ENCODE results near the gene DNM3.
A peak's percentile ranks its signal among the peaks of the same experiment; 100 is the strongest.
"Not testable (repeated sequence)": the region's sequence is repeated elsewhere in the genome, so short reads cannot be mapped to it uniquely, and the experiment has no call there.

The DNM3 gene

DNA sequence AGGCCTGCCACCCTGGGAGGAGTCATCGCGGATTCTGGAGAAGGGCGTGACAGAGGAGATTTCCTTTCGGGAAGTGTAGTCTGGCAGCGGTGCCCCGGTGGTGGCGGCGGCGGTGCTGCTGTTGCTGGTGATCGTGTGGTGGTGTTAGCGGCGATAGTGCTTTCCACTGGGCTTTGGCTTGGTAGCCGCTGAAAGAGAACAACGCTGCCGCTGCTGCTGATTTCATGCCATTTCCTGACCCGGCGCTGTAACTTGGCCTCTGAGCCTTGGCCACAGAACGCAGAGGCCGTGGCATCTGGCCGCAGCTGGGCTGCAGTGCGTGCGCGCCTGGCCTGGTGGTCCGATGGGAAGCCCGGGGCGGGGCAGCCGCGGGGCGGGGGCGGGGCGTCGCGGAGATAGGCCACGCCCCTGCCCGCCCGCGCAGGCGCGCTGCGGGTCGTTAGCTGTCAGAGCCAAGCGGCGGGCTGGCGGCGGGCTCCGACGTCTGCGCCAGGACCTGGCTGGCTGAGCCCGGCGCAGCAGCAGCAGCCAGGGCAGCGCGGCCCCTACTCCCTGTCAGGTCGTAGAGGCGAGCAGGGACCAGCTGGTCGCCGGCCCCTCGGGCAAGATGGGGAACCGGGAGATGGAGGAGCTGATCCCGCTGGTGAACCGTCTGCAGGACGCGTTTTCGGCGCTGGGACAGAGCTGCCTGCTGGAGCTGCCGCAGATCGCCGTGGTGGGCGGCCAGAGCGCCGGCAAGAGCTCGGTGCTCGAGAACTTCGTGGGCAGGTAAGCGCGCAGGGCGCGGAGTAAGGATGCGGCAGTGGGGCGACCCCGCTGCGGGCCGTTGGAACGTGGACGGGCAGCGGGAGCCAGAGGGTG is at the start of gene DNM3:
Gene DNM3 (plus strand): TSS at position 449 of the 861 bp plus-strand sequence. CDS start 159 bp downstream, at position 608.
- DNase-seq = peak; percentile 88 to 96 (median 92)

DNA sequence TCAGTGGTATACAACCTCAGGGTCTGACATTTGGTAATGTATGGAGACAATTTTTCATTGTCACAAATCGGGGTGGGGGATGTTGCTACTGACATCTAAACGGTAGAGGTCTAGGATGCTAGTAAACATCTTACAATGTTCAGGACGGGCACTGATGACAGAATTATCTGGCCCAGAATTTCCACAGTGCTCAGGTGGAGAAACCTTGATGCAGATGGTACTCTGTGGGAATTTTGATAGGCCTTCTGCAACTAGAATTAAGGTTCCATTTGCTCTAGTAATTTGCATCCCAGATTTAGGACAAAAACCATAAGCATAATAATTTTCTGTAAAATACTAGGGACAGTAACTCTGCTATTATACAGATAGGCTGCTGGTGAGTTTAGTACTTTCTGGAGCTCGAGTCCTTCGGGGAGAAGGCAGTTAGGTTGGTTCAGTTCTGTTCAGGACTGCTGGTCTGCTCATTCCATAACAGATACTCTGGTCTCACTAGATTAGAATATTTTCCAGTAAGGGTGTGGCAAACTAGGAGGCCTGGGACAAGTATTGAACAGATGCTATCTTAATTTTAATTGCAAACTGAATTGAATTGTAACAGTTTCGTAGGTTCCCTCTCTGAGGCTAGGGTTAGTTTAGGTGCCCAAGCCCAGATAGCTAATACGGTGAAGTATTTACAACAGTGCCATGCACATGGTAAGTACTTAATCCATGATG is 48.5 kb upstream of the DNM3 start:
- no peak for DNase-seq

DNA sequence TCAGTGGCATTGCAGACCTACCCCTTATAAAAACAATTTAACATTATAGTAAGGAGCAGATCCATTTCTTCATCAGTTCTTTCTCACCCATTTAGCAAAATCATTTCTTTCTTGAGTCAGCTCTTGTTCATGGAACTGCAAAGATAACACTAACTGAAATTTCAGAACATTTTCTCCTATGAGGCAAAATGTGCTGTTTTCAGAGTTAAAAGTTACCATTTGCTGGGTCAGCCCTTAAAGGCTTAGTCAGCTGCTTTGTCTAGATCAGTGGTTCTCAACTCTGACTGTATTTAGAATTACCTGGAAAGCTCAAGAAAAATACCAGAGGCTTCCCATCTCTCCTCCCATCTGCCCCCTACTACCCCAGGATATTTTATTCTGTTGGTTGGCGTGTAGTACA is 47.7 kb upstream of the DNM3 start:
- DNase-seq = no peak

DNA sequence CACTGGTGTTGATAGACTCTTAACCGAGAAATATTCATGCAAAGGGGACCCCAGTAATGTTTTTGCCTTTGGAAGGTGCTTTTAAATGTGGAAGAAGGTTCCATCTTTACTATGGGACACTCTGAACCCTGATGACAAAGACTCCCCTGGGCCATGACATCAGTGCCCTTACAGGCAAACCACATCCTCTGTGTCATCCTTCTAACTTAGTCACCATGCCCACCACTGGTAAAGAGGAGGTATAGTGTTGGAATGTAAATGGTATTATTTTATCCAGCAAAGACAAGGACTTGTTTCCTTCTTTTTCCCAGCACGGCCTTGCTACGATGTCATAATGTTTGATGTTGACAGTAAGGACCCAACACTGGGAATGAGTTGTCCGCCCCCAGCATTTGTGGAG is 47.2 kb upstream of the DNM3 start:
- DNase-seq = peak; percentile 64 to 77 (median 73)

DNA sequence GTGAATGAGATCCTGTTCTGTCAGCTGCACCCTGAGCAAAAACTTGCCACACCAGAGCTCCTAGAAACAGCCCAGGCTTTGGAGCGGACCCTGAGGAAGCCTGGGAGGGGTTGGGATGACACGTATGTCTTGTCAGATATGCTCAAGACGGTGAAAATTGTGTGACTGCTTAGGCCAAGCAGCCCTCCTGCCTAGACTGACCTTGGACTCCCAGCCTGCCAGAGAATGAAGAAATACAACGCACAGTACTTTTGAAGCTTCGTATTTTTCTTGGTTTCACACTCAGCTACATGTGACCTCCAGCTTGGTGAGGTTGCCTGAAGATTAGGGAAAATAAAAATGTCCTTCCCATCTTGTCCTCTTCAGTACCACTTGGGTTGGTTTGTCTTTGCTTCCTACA is 44.7 kb upstream of the DNM3 start:
- DNase-seq = no peak

DNA sequence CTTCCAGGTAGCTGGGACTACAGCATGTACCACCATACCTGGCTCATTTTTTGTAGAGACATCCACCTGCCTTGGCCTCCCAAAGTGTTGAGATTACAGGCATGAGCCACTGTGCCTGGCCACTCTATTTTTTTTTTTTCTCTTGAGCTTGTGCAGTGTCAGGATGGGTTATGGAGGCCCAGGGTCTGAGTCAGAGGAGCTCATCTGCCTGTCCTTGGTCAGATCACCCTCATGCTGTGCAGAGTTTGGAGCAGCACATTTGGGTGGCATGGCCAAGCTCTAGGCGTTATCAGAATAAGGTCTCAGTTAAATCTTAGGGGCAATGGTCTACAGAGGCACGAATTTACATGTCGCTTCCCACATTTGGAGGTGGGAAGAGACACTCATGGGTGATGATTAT is 43.0 kb upstream of the DNM3 start:
- no peak for DNase-seq

DNA sequence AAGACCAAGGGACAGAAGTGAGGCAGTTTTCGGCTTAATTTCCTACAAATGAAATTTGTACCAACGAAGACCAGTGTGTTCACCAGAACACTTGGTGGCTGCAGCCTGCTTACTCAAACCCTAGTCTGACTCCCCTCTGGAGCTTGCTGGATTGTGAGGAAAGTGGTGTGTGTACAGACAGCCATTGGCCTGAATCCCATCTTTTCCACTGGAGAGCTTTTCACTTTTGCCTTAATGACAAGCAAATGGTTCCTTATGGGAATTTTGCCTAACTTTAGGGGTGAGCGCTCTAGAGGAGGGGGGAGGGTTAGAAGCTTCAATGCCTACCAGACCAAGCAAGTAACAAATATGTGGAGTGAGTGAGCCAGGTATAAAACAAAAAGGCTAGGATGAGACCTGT is 42.5 kb upstream of the DNM3 start:
- DNase-seq = no peak

DNA sequence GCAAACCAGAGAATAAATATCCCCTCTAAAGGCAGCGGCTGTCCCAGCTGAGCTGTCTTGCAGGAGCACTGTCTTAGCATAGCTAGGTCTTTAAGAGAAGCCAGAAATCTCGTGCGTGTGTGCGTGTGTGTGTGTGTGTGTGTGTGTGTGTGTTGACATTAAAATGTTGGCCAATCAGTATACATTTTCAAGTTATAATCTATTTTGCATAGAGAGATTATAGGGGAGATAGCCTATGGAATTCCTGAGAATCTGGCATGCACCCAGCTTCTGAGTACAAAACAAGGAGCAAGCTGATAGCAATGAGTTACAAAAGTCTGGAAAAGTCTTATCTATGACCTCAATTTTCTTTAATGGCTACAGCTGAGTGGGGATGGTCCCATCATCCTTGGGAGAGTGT is 42.1 kb upstream of the DNM3 start:
- no peak for DNase-seq

DNA sequence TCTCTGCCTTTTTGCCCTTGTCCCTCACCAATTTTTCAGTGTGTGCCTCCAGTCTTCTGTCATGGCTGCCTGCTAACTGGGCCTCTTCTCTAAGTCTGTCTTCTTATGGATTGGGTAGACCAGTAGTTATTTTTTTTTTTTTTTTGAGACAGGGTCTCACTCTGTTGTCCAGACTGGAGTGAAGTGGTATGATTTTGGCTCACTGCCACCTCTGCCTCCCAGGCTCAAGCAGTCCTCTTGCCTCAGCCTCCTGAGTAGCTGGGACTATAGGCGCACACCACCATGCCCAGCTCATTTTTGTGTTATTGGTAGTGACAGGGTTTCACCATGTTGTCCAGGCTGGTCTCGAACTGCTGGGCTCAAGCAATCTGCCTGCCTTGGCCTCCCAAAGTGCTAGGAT is 41.6 kb upstream of the DNM3 start:
- DNase-seq = not testable (repeated sequence)

DNA sequence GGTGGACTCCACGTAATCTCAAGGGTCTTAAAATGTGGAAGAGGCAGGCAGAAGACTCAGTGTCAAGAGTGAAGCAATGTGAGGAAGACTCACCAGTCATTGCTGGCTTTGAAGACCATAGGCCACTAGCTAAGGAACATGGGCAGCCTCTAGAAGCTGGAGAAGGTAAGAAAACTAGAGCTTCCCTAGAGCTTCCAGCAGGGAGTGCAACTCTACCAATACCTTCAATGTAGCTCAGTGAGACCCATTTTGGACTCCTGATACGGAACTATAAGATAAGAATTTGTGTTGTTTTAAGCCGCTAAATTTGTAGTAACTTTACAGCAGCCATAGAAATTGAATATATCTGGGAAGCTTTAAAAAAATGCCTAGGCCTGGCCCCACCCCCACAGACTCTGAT is 41.0 kb upstream of the DNM3 start:
- DNase-seq = no peak

DNA sequence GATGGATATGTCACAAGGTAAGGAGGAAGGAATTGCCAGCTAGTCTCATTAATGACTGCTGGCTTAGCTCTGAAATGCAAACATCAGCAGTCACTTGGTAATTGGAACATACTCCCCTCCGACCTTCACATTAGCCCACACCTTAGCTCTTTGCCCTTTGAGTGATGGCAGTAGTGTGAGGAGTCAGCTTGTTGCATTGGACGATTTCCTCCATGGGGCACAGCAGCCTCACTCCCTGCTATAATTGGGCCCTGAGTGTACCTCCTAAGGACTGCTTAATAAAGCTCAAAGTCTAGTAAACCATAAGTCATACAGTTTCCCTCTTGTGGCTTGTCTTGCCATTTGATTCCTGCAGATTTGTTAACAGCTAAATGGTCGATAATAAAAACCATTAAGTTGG is 40.4 kb upstream of the DNM3 start:
- DNase-seq = no peak

DNA sequence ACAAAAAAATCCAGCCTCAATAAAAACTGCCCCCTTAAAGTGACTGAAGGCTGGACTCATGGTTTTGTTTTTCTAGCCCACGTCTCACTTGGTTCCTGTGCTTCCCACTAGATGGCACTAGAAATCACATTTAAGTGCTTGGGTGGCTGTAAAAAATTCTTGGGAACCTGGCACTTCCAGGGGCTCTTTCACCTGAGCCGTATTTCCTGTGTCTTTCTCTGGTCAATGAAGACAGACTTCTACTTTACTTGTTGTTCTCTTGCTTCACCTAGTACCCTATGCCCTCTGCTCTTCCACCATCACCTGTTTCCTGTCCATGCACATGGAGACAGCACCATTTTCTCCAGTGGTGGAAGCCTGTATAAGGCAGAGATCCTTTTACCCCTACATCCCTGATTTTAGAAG is 39.8 kb upstream of the DNM3 start:
- peak; percentile 50 to 75 (median 56) for DNase-seq

DNA sequence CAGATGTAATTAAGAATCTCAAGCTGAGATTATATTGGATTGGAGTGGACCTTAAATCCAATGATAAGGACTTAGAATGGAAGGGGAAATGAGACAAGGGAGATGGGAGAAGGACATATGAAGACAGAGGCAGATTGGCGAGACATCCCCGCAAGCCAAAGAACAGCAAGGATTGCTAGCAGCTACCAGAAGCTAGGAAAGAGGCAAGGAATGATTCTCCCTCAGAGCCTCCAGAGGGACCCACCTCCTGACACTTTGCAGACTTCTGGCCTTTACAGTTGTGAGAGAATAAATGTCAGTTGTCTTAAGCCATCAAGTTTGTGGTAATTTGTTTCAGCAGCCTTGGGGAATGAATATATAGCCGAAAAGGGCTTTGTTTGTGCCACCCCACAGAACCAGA is 39.1 kb upstream of the DNM3 start:
- no peak for DNase-seq

DNA sequence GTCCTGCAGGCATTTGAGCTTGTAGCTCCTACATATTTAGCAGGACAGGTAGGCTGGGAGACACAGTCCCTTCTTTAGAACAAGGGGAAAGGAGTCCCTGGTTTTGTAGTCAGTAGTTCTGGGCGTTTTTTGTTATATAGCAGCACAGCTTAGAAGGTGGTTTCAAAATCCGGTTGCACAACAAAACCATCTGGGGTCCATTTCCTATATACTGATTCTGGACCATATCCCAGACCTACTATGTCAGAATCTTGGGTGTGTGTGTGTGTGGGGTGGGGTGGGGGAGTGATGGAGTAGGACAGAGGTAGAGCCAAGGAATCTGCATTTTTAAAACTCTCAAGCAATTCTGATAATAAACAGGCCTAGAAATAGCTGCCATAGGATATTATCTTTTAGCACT is 38.3 kb upstream of the DNM3 start:
- DNase-seq = no peak

DNA sequence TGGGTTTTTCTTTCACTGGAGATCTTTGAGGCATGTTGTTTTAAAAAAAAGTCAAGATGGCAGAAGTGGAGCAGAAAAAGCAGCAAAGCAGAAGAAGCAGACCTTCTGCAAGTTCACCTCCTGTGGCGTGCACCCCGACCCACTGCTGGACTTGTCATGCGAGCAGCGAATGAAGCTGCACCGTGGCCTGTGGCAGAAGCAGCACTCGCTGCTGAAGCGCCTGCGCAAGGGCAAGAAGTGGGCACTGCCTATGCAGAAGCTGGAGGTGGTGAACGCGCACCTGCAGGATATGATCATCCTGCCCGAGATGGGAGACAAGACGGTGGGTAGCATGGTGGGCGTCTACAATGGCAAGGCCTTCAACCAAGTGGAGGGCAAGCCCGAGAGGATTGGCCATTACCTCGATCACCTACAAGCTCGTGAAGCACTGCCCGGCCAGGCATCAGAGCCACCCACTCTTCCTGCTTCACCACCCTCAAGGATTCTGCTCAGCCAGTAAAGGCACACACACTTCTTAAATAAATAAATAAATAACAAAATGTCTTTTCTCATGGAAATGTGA is 37.8 kb upstream of the DNM3 start:
- no peak for DNase-seq

DNA sequence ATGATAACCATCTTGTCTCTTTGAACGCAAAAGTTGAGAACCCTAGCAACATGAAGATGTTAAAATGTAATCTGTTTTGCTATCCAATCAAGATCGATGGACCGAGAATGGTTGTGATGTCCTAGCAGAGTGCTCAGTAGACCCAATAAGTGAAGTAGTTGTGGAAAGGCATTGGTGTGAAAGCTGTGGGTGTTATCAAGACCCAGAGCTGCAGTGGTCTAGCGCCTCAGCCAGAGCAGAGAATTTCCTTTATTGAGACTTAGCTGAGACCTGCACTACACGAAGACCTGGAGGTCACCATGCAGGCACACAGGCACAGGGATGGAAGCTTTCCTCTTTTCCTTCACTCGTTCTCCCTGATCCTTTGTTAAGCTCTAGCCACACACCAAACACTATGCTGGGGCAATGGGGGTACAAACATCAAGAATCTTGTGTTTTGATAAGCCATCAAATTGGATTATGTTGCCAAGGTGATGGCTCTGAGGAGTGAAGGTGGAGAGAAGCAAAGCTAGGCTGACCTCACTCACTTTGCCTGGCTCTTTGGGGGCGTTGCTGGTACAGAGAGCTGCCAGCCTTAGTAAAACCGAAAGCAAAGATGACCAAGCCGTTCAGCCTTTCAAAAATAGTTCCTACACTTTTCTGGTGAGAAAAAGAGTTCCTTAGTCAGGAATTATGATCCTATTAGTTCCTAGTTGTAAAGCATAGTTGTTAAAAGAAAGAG is 35.7 kb upstream of the DNM3 start:
- peak; percentile 53 to 62 (median 62) for DNase-seq

DNA sequence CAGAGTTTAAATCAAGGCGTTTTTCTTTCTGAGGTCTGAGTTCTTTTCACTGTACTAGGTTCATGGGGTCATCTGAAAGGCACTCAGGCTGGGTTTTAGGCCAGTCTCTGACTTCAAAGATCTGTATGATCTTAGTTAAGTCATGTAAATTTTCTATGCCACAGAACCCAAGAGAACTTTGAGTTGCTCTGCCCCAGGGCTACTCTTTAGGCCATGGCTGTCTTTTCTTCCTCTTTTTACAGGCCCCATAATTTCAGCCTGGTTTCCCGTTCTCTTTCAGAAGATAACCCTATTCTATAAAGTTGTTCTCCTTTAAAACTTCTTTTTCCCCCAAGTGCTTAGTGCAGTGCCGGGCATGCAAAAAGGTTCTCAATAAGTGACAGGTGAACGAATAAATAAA is 33.7 kb upstream of the DNM3 start:
- DNase-seq = peak; percentile 20

DNA sequence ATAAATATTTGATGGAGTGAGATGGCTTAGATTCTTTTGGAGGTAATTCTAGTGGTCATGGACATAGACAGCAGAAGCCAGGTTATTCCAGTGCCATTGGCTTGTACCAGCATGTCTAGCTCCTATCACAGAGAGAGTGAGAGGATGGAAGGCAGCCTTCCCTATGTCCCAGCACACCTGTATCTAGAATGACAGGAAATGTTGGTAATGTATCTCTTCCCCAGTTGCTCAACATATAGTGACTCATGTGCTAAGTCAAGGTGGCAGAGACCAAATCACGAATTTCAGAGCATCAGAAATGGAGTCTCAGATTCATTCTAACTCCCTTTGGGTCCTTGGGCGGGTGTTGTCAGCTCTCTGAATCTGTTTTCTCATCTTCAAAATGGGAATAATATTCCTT is 31.5 kb upstream of the DNM3 start:
- DNase-seq = no peak

DNA sequence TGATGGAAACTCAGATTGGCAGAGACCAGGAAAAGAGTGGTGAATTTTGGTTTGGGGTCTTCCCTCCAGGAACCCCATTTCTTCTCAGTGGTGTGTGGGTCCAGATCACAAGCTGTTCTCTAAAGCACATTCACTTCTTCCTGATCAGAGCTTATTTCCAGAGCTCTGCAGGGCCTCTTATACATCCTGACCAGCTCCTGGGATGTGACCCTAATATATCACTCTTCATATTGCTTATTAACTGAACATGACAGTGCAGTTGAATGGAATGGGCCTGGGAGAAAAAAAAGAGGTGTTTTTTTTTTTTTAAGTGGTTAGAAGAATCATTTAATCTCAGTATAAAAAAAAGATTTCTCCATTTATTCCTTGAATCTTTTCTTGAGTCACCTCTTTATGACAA is 29.6 kb upstream of the DNM3 start:
- DNase-seq = no peak

DNA sequence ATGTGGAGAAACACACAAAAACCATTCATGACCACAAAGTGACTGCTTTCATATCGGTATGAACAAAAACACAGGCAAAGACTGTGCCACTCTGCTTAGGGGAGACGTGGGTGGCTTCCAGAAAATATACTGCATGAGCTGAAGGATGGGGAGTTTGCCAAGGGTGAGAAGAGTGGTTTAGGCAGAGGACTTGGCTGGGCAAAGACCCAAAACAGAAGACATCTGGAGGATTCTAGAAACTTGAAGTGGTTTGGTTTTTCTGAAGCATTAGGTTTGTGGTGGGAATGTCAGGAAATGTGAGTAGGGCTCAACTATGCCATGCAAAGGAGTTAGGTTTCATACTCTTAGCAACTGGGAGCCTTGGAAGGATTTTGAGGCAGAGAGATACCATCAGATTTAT is 26.6 kb upstream of the DNM3 start:
- no peak for DNase-seq

DNA sequence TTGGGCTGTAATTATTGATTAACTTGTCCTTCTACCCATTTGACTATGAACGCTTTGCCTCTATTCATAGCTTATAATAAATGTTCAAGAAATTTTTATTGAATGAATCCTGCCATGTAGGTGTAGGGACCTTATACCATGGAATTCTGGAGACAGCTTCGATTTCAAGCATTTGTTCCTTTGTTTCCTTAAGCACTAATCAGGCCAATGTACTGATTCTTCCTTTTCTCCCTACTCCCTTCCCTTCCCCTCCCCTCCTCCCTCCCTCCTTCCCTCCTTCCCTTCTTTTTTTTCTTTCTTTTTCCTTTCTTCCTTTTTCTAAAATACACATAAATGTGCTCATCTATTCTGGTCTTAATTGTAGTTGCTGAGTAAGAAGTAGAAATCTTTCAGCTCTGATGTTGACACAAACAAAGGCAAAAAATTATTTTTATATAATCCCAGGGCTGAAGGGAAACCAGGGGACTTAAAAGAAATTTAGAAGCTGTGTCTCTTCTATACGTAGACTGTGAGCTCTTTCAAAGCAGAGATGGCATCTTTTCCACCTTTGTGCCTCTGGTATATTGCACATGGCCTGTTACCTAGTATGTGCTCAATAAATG is 24.9 kb upstream of the DNM3 start:
- no peak for DNase-seq

DNA sequence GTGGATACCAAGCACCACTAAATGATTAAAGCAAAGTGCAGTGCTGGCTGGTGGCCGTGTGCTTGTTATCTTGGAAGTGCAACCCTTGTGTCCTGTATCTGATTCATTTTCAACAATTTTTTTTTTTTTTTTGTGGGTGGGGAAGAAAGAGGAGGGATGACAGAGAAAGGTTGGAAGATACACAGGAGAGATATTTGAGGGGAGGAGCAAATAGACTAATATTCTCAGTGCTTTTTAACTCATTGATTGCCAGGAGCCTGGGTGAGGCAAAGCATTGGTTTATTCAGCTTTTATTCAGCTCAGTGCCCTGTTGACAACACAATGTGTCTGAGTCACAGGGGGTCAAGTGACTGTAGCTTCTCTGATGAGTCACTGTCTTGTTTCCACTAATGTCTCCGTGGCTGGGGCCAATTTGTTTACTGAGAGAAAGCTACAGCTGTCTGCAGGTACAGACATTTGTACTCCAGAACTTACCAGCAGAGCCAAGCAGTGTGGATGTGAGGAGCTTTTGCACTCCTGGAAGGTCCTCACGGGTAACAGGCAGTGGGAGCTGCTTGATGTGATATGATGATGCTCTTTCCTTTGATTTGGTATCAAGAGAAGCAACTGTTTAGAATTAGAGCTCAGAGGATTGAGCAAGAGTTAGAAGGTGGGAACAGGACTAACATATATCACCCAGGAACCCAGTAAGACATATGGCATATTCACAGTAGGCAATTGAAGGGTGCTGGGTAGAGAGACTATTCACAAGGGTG is 23.6 kb upstream of the DNM3 start:
- peak; percentile 80 to 87 (median 84) for DNase-seq

Measured in suppressor macrophage treated with lipopolysaccharide for 1 hour (primary cell).